ENCODE measurements around the gene RGL3.

RGL3 gene

GRCh38 chr19:11451871-11452619 lies 32.9 kb upstream of the RGL3 start:
- no peak for TF ChIP-seq CTCF (IDR thresholded peaks at IDR 0.05; ENCODE audit: insufficient read depth, low read depth, low read length, missing control alignments)
- peak; percentile 33 for DNase-seq (ENCODE audit: low read depth)
- peak overlapping the region; percentile 97 for H3K4me3 ChIP-seq (ENCODE audit: low read depth, low read length)

GRCh38 chr19:11451327-11451870 lies 32.3 kb upstream of the RGL3 start:
- TF ChIP-seq CTCF (IDR thresholded peaks at IDR 0.05; ENCODE audit: insufficient read depth, low read depth, low read length, missing control alignments), result no peak
- H3K4me3 ChIP-seq (ENCODE audit: low read depth, low read length), result peak overlapping the region; percentile 97
- no peak for DNase-seq (ENCODE audit: low read depth)

- TF ChIP-seq CTCF (IDR thresholded peaks at IDR 0.05; ENCODE audit: insufficient read depth, low read depth, low read length, missing control alignments), result no peak
- no peak for DNase-seq (ENCODE audit: low read depth)
- H3K4me3 ChIP-seq (ENCODE audit: low read depth, low read length), result no peak overlapping the region
These were observed 31.6 kb upstream of the RGL3 start for GRCh38 chr19:11450570-11451326.

- TF ChIP-seq CTCF (IDR thresholded peaks at IDR 0.05; ENCODE audit: insufficient read depth, low read depth, low read length, missing control alignments), result no peak
- H3K4me3 ChIP-seq (ENCODE audit: low read depth, low read length), result no peak overlapping the region
- DNase-seq (ENCODE audit: low read depth), result no peak
These were observed 29.9 kb upstream of the RGL3 start for GRCh38 chr19:11448923-11449554.

- TF ChIP-seq CTCF (IDR thresholded peaks at IDR 0.05; ENCODE audit: insufficient read depth, low read depth, low read length, missing control alignments), result no peak
- no peak for DNase-seq (ENCODE audit: low read depth)
- no peak overlapping the region for H3K4me3 ChIP-seq (ENCODE audit: low read depth, low read length)
These were observed 29.3 kb upstream of the RGL3 start for GRCh38 chr19:11448410-11448809.

- no peak for DNase-seq (ENCODE audit: low read depth)
- no peak overlapping the region for H3K4me3 ChIP-seq (ENCODE audit: low read depth, low read length)
- TF ChIP-seq CTCF (IDR thresholded peaks at IDR 0.05; ENCODE audit: insufficient read depth, low read depth, low read length, missing control alignments), result no peak
These were observed 28.5 kb upstream of the RGL3 start for GRCh38 chr19:11447347-11448262.
